Neuronal stem cell (in vitro differentiated cells): ENCODE data around the gene KLHDC10.

ENCODE experiments used
- DNase-seq: peaks from one replicate; pipeline ENCODE4 v3.0.0-alpha.2; 2013; ENCODE audit warnings: low spot score
- H2AFZ ChIP-seq: one replicate; pipeline ENCODE4 v1.6.1; 2013; ENCODE audit warnings: mild to moderate bottlenecking, low read length, inconsistent platforms
- H2AK5ac ChIP-seq: 2 replicates; pipeline ENCODE4 v1.6.1; 2013; ENCODE audit warnings: low read depth, mild to moderate bottlenecking, inconsistent platforms, low read length, moderate library complexity, mixed read lengths
- H2BK120ac ChIP-seq: 2 replicates; pipeline ENCODE4 v1.6.1; 2013; ENCODE audit warnings: low read depth, mild to moderate bottlenecking, inconsistent platforms, low read length, moderate library complexity, mixed read lengths
- H2BK12ac ChIP-seq: one replicate; pipeline ENCODE4 v1.6.1; 2013; ENCODE audit warnings: low read length, inconsistent platforms
- H2BK15ac ChIP-seq: 2 replicates; pipeline ENCODE4 v1.6.1; 2013; ENCODE audit warnings: mild to moderate bottlenecking, low read length, inconsistent platforms, mixed read lengths
- H2BK5ac ChIP-seq: one replicate; pipeline ENCODE4 v1.6.1; 2013; ENCODE audit warnings: inconsistent platforms, mild to moderate bottlenecking, low read length, moderate library complexity
- H3K14ac ChIP-seq: one replicate; pipeline ENCODE4 v1.6.1; 2013; ENCODE audit warnings: low read length, inconsistent platforms
- H3K18ac ChIP-seq: 2 replicates; pipeline ENCODE4 v1.6.1; 2013; ENCODE audit warnings: low read length, inconsistent platforms
- H3K23ac ChIP-seq: 2 replicates; pipeline ENCODE4 v1.6.1; 2013; ENCODE audit warnings: low read depth, mild to moderate bottlenecking, mixed read lengths, low read length, inconsistent platforms; ENCODE audit not compliant: poor library complexity
- H3K27ac ChIP-seq: replicated peaks from 3 replicates; pipeline ENCODE4 v1.5.1; 2013; ENCODE audit warnings: low read length, inconsistent platforms
- H3K27me3 ChIP-seq, 3 experiments: 2 replicates each; pipeline ENCODE4 v1.6.1; 2013; ENCODE audit warnings: low read length in 3 of 3, mild to moderate bottlenecking in 2 of 3, inconsistent platforms in 1 of 3, low read depth in 1 of 3, mixed read lengths in 1 of 3, moderate library complexity in 1 of 3; ENCODE audit not compliant: control insufficient read depth in 3 of 3, insufficient read depth in 3 of 3
- H3K36me3 ChIP-seq, 2 donors: replicated peaks in 1 of 2; 2 replicates each; pipeline ENCODE4 v1.6.1; 2013; ENCODE audit warnings: low read length in 2 of 2; ENCODE audit not compliant: control insufficient read depth in 2 of 2, insufficient read depth in 2 of 2
- H3K4ac ChIP-seq: 2 replicates; pipeline ENCODE4 v1.6.1; 2013; ENCODE audit warnings: inconsistent platforms, mild to moderate bottlenecking, low read length, moderate library complexity
- H3K4me1 ChIP-seq, 2 donors: 1 replicate in 1 of 2; 2 replicates in 1 of 2; pipeline ENCODE4 v1.6.1; 2013; ENCODE audit warnings: low read length in 2 of 2, low read depth in 1 of 2; ENCODE audit not compliant: control insufficient read depth in 2 of 2, insufficient read depth in 1 of 2
- H3K4me2 ChIP-seq: one replicate; pipeline ENCODE4 v1.6.1; 2013; ENCODE audit warnings: mild to moderate bottlenecking, low read length, inconsistent platforms; ENCODE audit not compliant: insufficient read depth, poor library complexity, severe bottlenecking
- H3K4me3 ChIP-seq, 2 donors: 2 replicates each; pipeline ENCODE4 v1.5.1; 2013; ENCODE audit warnings: low read length in 2 of 2, mild to moderate bottlenecking in 2 of 2, inconsistent platforms in 1 of 2, moderate library complexity in 1 of 2
- H3K79me1 ChIP-seq: one replicate; pipeline ENCODE4 v1.6.1; 2013; ENCODE audit warnings: low read depth, mild to moderate bottlenecking, inconsistent platforms, low read length, moderate library complexity
- H3K9ac ChIP-seq: one replicate; pipeline ENCODE4 v1.6.1; 2013; ENCODE audit warnings: mild to moderate bottlenecking, low read depth, low read length, inconsistent platforms; ENCODE audit not compliant: poor library complexity
- H3K9me3 ChIP-seq, 2 donors: replicated peaks in 1 of 2; 2 replicates each; pipeline versions ENCODE3 to v1.6.1; 2013; ENCODE audit warnings: low read length in 2 of 2, mild to moderate bottlenecking in 2 of 2, inconsistent platforms in 1 of 2, low read depth in 1 of 2, mixed read lengths in 1 of 2, moderate library complexity in 1 of 2; ENCODE audit not compliant: control insufficient read depth in 2 of 2, insufficient read depth in 1 of 2
- H4K8ac ChIP-seq: one replicate; pipeline ENCODE4 v1.6.1; 2013; ENCODE audit warnings: low read depth, mild to moderate bottlenecking, inconsistent platforms, low read length, moderate library complexity
- H4K91ac ChIP-seq: one replicate; pipeline ENCODE4 v1.6.1; 2013; ENCODE audit warnings: low read length, low read depth, mild to moderate bottlenecking, inconsistent platforms; ENCODE audit not compliant: poor library complexity
- WGBS, 2 donors: extraction: QIAGEN DNeasy Blood & Tissue Kit; methylation state at CpG; one replicate each; pipeline ENCODE4 v1.1.7; 2013; ENCODE audit warnings: missing lambda C conversion rate in 2 of 2, mixed read lengths in 1 of 2; ENCODE audit not compliant: insufficient read length in 2 of 2, insufficient replicate concordance in 1 of 2; ENCODE audit errors: extremely low coverage in 2 of 2; 5-methylcytosine and 5-hydroxymethylcytosine counted together

KLHDC10 gene

GRCh38 chr7:130096243-130096827, 26.0 kb downstream of the KLHDC10 start:
- H3K4me2 ChIP-seq = no peak overlapping the region
- no peak overlapping the region for H2BK12ac ChIP-seq
- H3K9me3 ChIP-seq = no peaks in the 10 kb centered on the region
- no peak overlapping the region for H2BK120ac ChIP-seq
- no peak overlapping the region for H2BK15ac ChIP-seq
- no peak overlapping the region for H3K4me3 ChIP-seq
- no peak overlapping the region for H3K9ac ChIP-seq
- peaks cover 0 to 1% of the 10 kb centered on the region in 2 donors for H3K4me1 ChIP-seq
- DNase-seq = no peak
- no peaks in the 10 kb centered on the region for H3K27me3 ChIP-seq
- no peaks in the 10 kb centered on the region for H3K36me3 ChIP-seq
- no peak overlapping the region for H2AK5ac ChIP-seq
- H3K23ac ChIP-seq = no peak overlapping the region
- H3K14ac ChIP-seq = no peak overlapping the region
- no peaks in the 10 kb centered on the region for H3K79me1 ChIP-seq
- H2AFZ ChIP-seq = no peak overlapping the region
- no peak overlapping the region for H2BK5ac ChIP-seq
- no peak overlapping the region for H3K27ac ChIP-seq
- H3K18ac ChIP-seq = no peak overlapping the region
- no peak overlapping the region for H4K91ac ChIP-seq
- no CpG with 5 or more reads among the region's 4 CpGs for WGBS, 2 donors
- H4K8ac ChIP-seq = no peak overlapping the region
- H3K4ac ChIP-seq = no peak overlapping the region

GRCh38 chr7:130099331-130099730, 29.0 kb downstream of the KLHDC10 start:
- Histone ChIP-seq H3K36me3 (no peaks in the 10 kb centered on the region), H2AFZ (no peak overlapping the region), H3K79me1 (no peaks in the 10 kb centered on the region), H4K8ac (no peak overlapping the region), H2AK5ac (no peak overlapping the region), H3K14ac (no peak overlapping the region), H3K27me3 (no peaks in the 10 kb centered on the region), H2BK15ac (no peak overlapping the region), H3K4me2 (no peak overlapping the region), H2BK120ac (no peak overlapping the region), H3K23ac (no peak overlapping the region), H2BK5ac (no peak overlapping the region), H3K4me3 (no peak overlapping the region), H3K9me3 (no peaks in the 10 kb centered on the region), H3K9ac (no peak overlapping the region), H2BK12ac (no peak overlapping the region), H3K4me1 (no peaks in the 10 kb centered on the region), H3K4ac (no peak overlapping the region), H4K91ac (no peak overlapping the region), H3K27ac (no peak overlapping the region), H3K18ac (no peak overlapping the region)
- DNase-seq = no peak

DNA sequence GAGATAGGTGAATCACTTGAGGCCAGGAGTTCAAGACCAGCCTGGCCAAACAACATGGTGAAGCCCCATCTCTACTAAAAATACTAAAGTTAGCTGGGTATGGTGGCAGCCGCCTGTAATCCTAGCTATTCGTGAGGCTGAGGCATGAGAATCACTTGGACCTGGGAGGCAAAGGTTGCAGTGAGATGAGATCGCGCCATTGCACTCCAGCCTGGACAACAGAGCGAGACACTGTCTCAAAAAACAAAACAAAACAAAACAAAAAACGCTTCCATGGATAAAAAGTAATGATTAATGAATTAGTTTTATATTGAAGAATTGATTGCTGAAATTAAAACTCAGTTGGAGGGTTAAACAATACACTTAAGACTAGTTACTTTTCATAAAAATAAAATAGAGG, 32.3 kb downstream of the KLHDC10 start:
- no peak overlapping the region for H3K18ac ChIP-seq
- H3K4ac ChIP-seq = no peak overlapping the region
- no peaks in the 10 kb centered on the region for H3K27me3 ChIP-seq
- H3K4me3 ChIP-seq = no peak overlapping the region
- H2AK5ac ChIP-seq = no peak overlapping the region
- H3K23ac ChIP-seq = no peak overlapping the region
- H3K4me1 ChIP-seq = no peaks in the 10 kb centered on the region
- no peak overlapping the region for H3K14ac ChIP-seq
- no peaks in the 10 kb centered on the region for H3K9me3 ChIP-seq
- H3K27ac ChIP-seq = no peak overlapping the region
- H4K91ac ChIP-seq = no peak overlapping the region
- H3K9ac ChIP-seq = no peak overlapping the region
- no peak overlapping the region for H2AFZ ChIP-seq
- WGBS, 2 donors = no CpG with 5 or more reads among the region's 6 CpGs
- H4K8ac ChIP-seq = no peak overlapping the region
- H2BK12ac ChIP-seq = no peak overlapping the region
- no peak overlapping the region for H3K4me2 ChIP-seq
- no peak overlapping the region for H2BK15ac ChIP-seq
- no peak for DNase-seq
- no peaks in the 10 kb centered on the region for H3K79me1 ChIP-seq
- no peaks in the 10 kb centered on the region for H3K36me3 ChIP-seq
- H2BK120ac ChIP-seq = no peak overlapping the region
- H2BK5ac ChIP-seq = no peak overlapping the region

- Histone ChIP-seq H3K4ac (no peak overlapping the region), H3K18ac (no peak overlapping the region)
- WGBS, 2 donors = no CpG with 5 or more reads among the region's 31 CpGs
Measured at GRCh38 chr7:130107949-130108674, 37.8 kb downstream of the KLHDC10 start.

More at GRCh38 chr7:130107949-130108674, 37.8 kb downstream of the KLHDC10 start:
- Histone ChIP-seq H3K27me3 (no peaks in the 10 kb centered on the region), H3K27ac (no peak overlapping the region), H3K4me3 (no peak overlapping the region), H3K9me3 (no peaks in the 10 kb centered on the region), H3K79me1 (no peaks in the 10 kb centered on the region), H3K4me2 (no peak overlapping the region), H4K8ac (no peak overlapping the region), H2BK5ac (no peak overlapping the region), H2BK120ac (no peak overlapping the region), H3K23ac (no peak overlapping the region), H2AK5ac (no peak overlapping the region), H2BK15ac (no peak overlapping the region), H2AFZ (no peak overlapping the region), H3K14ac (no peak overlapping the region), H2BK12ac (no peak overlapping the region), H3K36me3 (no peaks in the 10 kb centered on the region), H4K91ac (no peak overlapping the region), H3K4me1 (no peaks in the 10 kb centered on the region), H3K9ac (no peak overlapping the region)
- no peak for DNase-seq
